Thyroid gland (tissue), 4 donors: ENCODE measurements around the gene KIF2C.
"Not testable (repeated sequence)": the region's sequence is repeated elsewhere in the genome, so short reads cannot be mapped to it uniquely, and the experiment has no call there.

Source experiments
- POLR2A ChIP-seq, 2 donors: fragments of 450-650 bp; IDR thresholded peaks; one replicate each; pipeline ENCODE4 v1.6.1; 2017; ENCODE audit warnings: antibody characterized with exemption in 2 of 2, mild to moderate bottlenecking in 2 of 2, moderate library complexity in 1 of 2
- TF ChIP-seq, protein P1 (sequence below), 6 experiments: fragments of 200-600 bp in 3 of 6; fragments of 450-650 bp in 3 of 6; sonication (generic) in 3 of 6; IDR thresholded peaks; one replicate each; pipeline ENCODE4 v1.5.1; 2016 to 2019; ENCODE audit warnings: antibody characterized with exemption in 6 of 6, mild to moderate bottlenecking in 2 of 6, inconsistent platforms in 1 of 6, moderate library complexity in 1 of 6

GRCh38 chr1:44766421-44766820 lies 26.8 kb downstream of the KIF2C start:
- TF ChIP-seq, protein P1, sequence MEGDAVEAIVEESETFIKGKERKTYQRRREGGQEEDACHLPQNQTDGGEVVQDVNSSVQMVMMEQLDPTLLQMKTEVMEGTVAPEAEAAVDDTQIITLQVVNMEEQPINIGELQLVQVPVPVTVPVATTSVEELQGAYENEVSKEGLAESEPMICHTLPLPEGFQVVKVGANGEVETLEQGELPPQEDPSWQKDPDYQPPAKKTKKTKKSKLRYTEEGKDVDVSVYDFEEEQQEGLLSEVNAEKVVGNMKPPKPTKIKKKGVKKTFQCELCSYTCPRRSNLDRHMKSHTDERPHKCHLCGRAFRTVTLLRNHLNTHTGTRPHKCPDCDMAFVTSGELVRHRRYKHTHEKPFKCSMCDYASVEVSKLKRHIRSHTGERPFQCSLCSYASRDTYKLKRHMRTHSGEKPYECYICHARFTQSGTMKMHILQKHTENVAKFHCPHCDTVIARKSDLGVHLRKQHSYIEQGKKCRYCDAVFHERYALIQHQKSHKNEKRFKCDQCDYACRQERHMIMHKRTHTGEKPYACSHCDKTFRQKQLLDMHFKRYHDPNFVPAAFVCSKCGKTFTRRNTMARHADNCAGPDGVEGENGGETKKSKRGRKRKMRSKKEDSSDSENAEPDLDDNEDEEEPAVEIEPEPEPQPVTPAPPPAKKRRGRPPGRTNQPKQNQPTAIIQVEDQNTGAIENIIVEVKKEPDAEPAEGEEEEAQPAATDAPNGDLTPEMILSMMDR (IDR thresholded peaks at IDR 0.05): not testable (repeated sequence)
- not testable (repeated sequence) for TF ChIP-seq POLR2A (IDR thresholded peaks at IDR 0.05)
